Activated naive CD8-positive, alpha-beta T cell treated with anti-CD3 and anti-CD28 coated beads, Interleukin-2, amount 10 ng/mL, durations not matched to agents 7 days and 5 days (primary cell): ENCODE results near the gene RNLS. TPM values are rescaled to one million over a fixed set of nuclear protein-coding genes. Genes with fewer than 3 reads are reported as not detected.
"Not testable (repeated sequence)": the region's sequence is repeated elsewhere in the genome, so short reads cannot be mapped to it uniquely, and the experiment has no call there.

Experiments
- ATAC-seq: fragments of 150-1000 bp; cut with Tn5 transposase; one replicate; pipeline ENCODE4 v1.10.0; 2021; ENCODE audit warnings: low read depth, moderate library complexity
- POLR2A ChIA-PET: fragments of 350-600 bp; sonication (Branson Sonifier 250); formaldehyde crosslinking; loops from one replicate; lab custom pipeline; 2021; ENCODE audit warnings: antibody characterized with exemption; lab: Charles Lee
- DNase-seq: peaks from one replicate; pipeline ENCODE4 v3.0.0; 2021
- H3K27ac Mint-ChIP-seq: one replicate; pipeline ENCODE4 v1.8.0; 2022; ENCODE audit warnings: mild to moderate bottlenecking, mixed read lengths
- H3K27me3 Mint-ChIP-seq: one replicate; pipeline ENCODE4 v1.8.0; 2022; ENCODE audit warnings: mild to moderate bottlenecking, moderate library complexity, mixed read lengths
- H3K36me3 Mint-ChIP-seq: one replicate; pipeline ENCODE4 v1.8.0; 2021; ENCODE audit warnings: mild to moderate bottlenecking, mixed read lengths
- H3K4me1 Mint-ChIP-seq: one replicate; pipeline ENCODE4 v1.8.0; 2021; ENCODE audit warnings: mixed read lengths
- H3K4me3 Mint-ChIP-seq: one replicate; pipeline ENCODE4 v1.8.0; 2022; ENCODE audit warnings: mild to moderate bottlenecking, moderate library complexity, mixed read lengths
- H3K9me3 Mint-ChIP-seq: one replicate; pipeline ENCODE4 v1.8.0; 2021; ENCODE audit warnings: mixed read lengths
- total RNA-seq, 2 experiments: library from RNA; stranded (reverse); gene quantifications; one replicate each; pipeline ENCODE4 v1.2.3, GENCODE V29; 2021

Gene RNLS
- total RNA-seq, 2 experiments from 2014 or later, result 3.5 to 5.2 TPM

DNA sequence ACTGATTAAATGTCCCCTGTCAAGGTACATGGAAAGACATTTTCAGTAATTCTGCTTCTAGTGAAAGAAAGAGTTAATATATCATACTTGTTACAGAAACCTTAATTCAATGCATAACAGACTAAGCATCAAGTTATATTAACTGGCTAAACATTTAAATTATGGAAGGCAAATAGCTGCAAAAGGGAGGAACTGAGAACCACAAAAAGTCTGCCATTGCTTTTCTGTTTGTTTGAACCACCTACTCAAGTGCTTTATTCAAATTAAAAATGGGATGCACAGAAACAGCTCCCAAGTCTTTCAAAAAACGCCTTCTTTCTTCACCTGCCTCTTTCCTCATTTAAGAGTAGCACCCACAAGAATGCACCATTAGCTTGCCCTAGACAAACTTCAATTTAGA, 271.9 kb downstream of the RNLS start:
- POLR2A ChIA-PET, result no interaction called here
- Mint-ChIP-seq H3K4me3 (no peak overlapping the region), H3K27me3 (no peaks in the 10 kb centered on the region), H3K27ac (no peak overlapping the region), H3K9me3 (peaks cover 4% of the 10 kb centered on the region), H3K4me1 (no peaks in the 10 kb centered on the region), H3K36me3 (peaks cover 6% of the 10 kb centered on the region)
- DNase-seq (no peak), ATAC-seq (no peak)

DNA sequence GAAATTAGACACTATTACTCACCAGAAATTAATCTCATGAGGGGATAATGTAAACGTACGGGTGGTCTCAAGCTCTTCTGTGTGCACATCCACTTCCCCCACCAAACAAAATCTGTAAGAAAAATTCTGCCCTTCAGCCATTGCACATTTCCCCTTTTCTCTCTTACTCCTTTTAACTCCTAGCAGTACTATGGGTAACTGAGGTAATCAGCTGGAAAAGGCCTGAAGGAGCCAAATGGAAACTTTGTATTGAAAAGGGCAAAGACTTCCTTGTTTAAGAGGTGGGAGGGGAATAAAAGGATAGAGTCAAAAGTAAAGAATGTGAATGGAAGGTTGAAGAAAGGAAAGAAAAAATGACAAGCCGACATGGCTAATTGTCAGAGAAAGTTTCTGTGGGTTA, 273.8 kb downstream of the RNLS start:
- Mint-ChIP-seq H3K4me3 (no peak overlapping the region), H3K4me1 (no peaks in the 10 kb centered on the region), H3K36me3 (peaks cover 7% of the 10 kb centered on the region), H3K27me3 (peaks cover 2% of the 10 kb centered on the region), H3K9me3 (peaks cover 8% of the 10 kb centered on the region), H3K27ac (no peak overlapping the region)
- POLR2A ChIA-PET, result no interaction called here
- DNase-seq (no peak), ATAC-seq (no peak)

- DNase-seq, H3K4me3 Mint-ChIP-seq, ATAC-seq, H3K9me3 Mint-ChIP-seq, H3K4me1 Mint-ChIP-seq, H3K27ac Mint-ChIP-seq, H3K36me3 Mint-ChIP-seq, POLR2A ChIA-PET, H3K27me3 Mint-ChIP-seq: not testable (repeated sequence)
Observed at GRCh38 chr10:88308361-88308760, 274.8 kb downstream of the RNLS start.

DNA sequence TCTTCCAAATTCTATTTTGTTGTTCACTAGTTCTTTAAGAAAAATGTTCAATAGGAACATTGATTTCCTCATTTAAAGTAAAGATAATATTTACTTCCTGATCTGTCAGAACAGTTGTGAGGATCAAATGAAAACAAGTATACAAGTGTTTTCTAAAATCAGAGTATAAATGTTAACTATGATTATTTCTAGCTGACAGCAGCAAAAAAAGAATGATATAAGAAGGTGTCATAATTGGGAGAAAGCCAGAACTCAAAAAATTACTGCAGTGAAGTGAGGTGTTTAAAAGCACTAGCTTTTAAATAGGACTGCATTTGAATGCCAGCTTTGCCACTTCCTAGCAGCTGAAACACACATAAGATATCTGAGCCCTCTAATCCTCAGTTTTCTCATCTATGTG, 283.3 kb downstream of the RNLS start:
- Mint-ChIP-seq H3K36me3 (peaks cover 4% of the 10 kb centered on the region), H3K27ac (no peak overlapping the region), H3K4me1 (peaks cover 2% of the 10 kb centered on the region), H3K9me3 (peaks cover 16% of the 10 kb centered on the region), H3K27me3 (no peaks in the 10 kb centered on the region), H3K4me3 (no peak overlapping the region)
- ATAC-seq (no peak), DNase-seq (no peak)
- POLR2A ChIA-PET, result no interaction called here

- DNase-seq (no peak), ATAC-seq (no peak)
- Mint-ChIP-seq H3K4me1 (peaks cover 2% of the 10 kb centered on the region), H3K36me3 (peaks cover 4% of the 10 kb centered on the region), H3K9me3 (peaks cover 5% of the 10 kb centered on the region), H3K27me3 (no peaks in the 10 kb centered on the region), H3K27ac (no peak overlapping the region), H3K4me3 (no peak overlapping the region)
- POLR2A ChIA-PET, result interaction anchor here (0.7 kb wide), 1 partner anchor 328 kb away, joined by 3 read pairs; no protein-coding TSS in a partner anchor
Observed at GRCh38 chr10:88297103-88297502, 286.0 kb downstream of the RNLS start.

- POLR2A ChIA-PET, result no interaction called here
- peaks cover 2% of the 10 kb centered on the region for H3K4me1 Mint-ChIP-seq
- H3K27me3 Mint-ChIP-seq, result no peaks in the 10 kb centered on the region
- ATAC-seq (no peak), DNase-seq (no peak)
- H3K9me3 Mint-ChIP-seq, result peaks cover 3% of the 10 kb centered on the region
- peaks cover 4% of the 10 kb centered on the region for H3K36me3 Mint-ChIP-seq
- no peak overlapping the region for H3K4me3 Mint-ChIP-seq
- no peak overlapping the region for H3K27ac Mint-ChIP-seq
Observed at GRCh38 chr10:88293651-88294230, 289.4 kb downstream of the RNLS start.

GRCh38 chr10:88293073-88293472, 290.0 kb downstream of the RNLS start:
- H3K36me3 Mint-ChIP-seq, result peaks cover 4% of the 10 kb centered on the region
- peaks cover 5% of the 10 kb centered on the region for H3K4me1 Mint-ChIP-seq
- no peaks in the 10 kb centered on the region for H3K27me3 Mint-ChIP-seq
- H3K9me3 Mint-ChIP-seq, result no peaks in the 10 kb centered on the region
- no peak for DNase-seq
- no peak overlapping the region for H3K27ac Mint-ChIP-seq
- no peak overlapping the region for H3K4me3 Mint-ChIP-seq
- ATAC-seq, result no peak
- POLR2A ChIA-PET, result no interaction called here

GRCh38 chr10:88292185-88292514, 291.0 kb downstream of the RNLS start:
- DNase-seq (no peak), ATAC-seq (no peak)
- Mint-ChIP-seq H3K36me3 (peaks cover 3% of the 10 kb centered on the region), H3K27me3 (no peaks in the 10 kb centered on the region), H3K27ac (no peak overlapping the region), H3K9me3 (peaks cover 4% of the 10 kb centered on the region), H3K4me1 (peaks cover 5% of the 10 kb centered on the region), H3K4me3 (no peak overlapping the region)
- POLR2A ChIA-PET, result no interaction called here

DNA sequence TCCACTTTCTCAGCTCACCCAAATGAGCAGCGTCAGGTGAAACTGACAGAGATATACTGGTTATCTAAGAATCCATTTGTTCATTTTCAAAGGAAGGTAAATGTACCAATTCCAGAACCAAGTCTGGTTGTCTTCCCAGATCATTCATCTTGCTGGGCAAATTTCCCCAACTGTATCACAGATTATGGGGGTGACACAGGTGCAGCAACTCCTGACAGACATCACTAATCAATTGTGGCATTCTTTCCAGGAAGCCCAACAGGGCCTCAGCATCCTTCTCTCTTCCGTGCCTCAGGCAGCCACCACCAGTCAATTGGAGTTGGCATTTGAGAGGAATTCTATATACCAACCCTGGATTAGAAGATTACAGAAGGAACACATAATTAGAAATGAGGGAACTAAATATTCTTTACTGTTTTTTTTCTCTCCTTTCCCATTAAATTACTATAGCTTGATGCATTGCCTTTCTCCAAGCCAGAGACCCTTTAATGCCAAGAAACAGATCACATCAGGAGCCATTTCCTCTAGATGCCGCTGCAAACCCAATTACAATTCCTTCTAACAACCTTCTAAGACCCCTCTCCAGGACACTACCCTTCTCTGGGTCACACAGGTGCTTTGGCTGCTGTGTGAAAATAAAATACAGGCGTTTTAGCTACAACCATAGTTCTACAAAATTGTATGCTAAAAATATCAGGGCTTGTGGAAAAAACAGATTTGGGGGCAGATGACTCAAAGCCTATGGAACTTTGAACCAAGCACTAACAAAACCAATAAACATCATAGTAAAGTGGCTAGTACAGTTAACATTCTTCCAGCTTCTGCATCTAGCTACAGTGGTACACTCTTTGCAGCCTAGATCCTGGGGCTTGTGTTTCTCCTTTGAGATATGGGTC, 291.6 kb downstream of the RNLS start:
- H3K27ac Mint-ChIP-seq, result no peak overlapping the region
- ATAC-seq, result no peak
- no peaks in the 10 kb centered on the region for H3K27me3 Mint-ChIP-seq
- DNase-seq, result no peak
- peaks cover 4% of the 10 kb centered on the region for H3K9me3 Mint-ChIP-seq
- no peak overlapping the region for H3K4me3 Mint-ChIP-seq
- POLR2A ChIA-PET, result no interaction called here
- peaks cover 5% of the 10 kb centered on the region for H3K4me1 Mint-ChIP-seq
- peaks cover 3% of the 10 kb centered on the region for H3K36me3 Mint-ChIP-seq

GRCh38 chr10:88289342-88289741, 293.8 kb downstream of the RNLS start:
- H3K36me3 Mint-ChIP-seq, result peaks cover 3% of the 10 kb centered on the region
- H3K27ac Mint-ChIP-seq, result no peak overlapping the region
- no peak overlapping the region for H3K4me3 Mint-ChIP-seq
- peaks cover 4% of the 10 kb centered on the region for H3K9me3 Mint-ChIP-seq
- H3K4me1 Mint-ChIP-seq, result peaks cover 4% of the 10 kb centered on the region
- ATAC-seq (no peak), DNase-seq (no peak)
- POLR2A ChIA-PET, result no interaction called here
- H3K27me3 Mint-ChIP-seq, result peaks cover 3% of the 10 kb centered on the region

GRCh38 chr10:88288320-88289059, 294.6 kb downstream of the RNLS start:
- POLR2A ChIA-PET, result no interaction called here
- Mint-ChIP-seq H3K27ac (no peak overlapping the region), H3K4me1 (peaks cover 5% of the 10 kb centered on the region), H3K9me3 (peaks cover 4% of the 10 kb centered on the region), H3K4me3 (no peak overlapping the region), H3K36me3 (peaks cover 4% of the 10 kb centered on the region), H3K27me3 (peaks cover 3% of the 10 kb centered on the region)
- DNase-seq (no peak), ATAC-seq (no peak)

DNA sequence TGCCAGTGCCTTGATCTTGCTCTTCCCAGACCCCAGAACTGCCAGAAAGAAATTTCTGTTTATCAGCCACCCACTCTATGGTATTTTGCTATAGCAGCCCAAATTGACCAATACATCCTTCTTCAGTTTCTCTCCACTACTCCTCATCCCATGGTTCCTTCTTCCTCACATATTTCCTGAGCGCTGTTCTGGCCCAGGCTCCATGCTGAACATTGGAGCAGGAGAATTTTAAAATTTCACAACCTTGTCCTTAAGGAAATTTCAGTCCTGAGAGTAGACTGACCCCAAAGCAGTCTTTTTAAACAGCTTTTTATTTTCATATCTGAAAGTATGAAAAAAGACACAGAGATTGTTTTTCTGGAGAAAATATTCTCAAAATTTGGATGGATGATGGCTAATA, 297.1 kb downstream of the RNLS start:
- no peak for DNase-seq
- peaks cover 4% of the 10 kb centered on the region for H3K9me3 Mint-ChIP-seq
- no peak overlapping the region for H3K4me3 Mint-ChIP-seq
- ATAC-seq, result no peak
- peaks cover 5% of the 10 kb centered on the region for H3K27me3 Mint-ChIP-seq
- H3K36me3 Mint-ChIP-seq, result peaks cover 5% of the 10 kb centered on the region
- POLR2A ChIA-PET, result no interaction called here
- H3K27ac Mint-ChIP-seq, result no peak overlapping the region
- H3K4me1 Mint-ChIP-seq, result peaks cover 22% of the 10 kb centered on the region

- Mint-ChIP-seq H3K27ac (peak overlapping the region; percentile 64), H3K9me3 (peaks cover 5% of the 10 kb centered on the region)
- no peak for DNase-seq
Observed at GRCh38 chr10:88281592-88282347, 301.3 kb downstream of the RNLS start.

More at GRCh38 chr10:88281592-88282347, 301.3 kb downstream of the RNLS start:
- POLR2A ChIA-PET, result no interaction called here
- H3K4me1 Mint-ChIP-seq, result peaks cover 32% of the 10 kb centered on the region
- peak overlapping the region; percentile 6 for H3K4me3 Mint-ChIP-seq
- ATAC-seq, result no peak
- peaks cover 7% of the 10 kb centered on the region for H3K36me3 Mint-ChIP-seq
- peaks cover 5% of the 10 kb centered on the region for H3K27me3 Mint-ChIP-seq
